ENCODE results near the gene ENO2.

Gene ENO2

DNA sequence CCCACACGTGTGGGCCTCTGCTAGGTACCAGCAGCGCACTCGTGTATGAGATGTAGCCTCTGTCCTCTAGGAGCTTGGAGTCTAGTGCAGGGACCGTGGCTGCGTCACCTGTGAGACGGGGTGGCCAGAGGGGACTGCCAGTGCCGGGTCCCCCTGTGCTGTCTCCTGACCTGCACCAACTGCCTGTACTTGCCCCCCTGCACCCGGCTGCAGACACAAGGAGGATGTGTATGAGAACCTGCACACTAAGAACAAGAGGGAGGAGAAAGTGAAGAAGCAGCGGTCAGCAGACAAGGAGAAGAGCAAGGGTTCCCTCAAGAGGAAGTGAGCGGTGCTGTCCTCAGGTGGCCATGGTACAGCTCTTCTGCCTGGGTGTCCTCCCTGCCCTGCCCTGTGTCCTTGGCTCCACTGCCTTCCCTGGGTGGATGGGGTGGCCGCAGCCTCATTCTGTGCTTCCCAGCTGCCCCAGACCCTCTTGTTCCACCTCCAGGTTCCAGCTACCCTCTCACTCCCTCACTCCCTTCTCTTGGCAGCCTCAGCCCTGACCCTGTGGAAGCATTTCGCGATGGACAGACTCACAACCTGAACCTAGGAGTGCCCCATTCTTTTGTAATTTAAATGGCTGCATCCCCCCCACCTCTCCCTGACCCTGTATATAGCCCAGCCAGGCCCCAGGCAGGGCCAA, 46.4 kb downstream of the ENO2 start:
- no peak for DNase-seq (ENCODE audit: low spot score)

GRCh38 chr12:6961278-6961694, 46.9 kb downstream of the ENO2 start:
- no peak for DNase-seq (ENCODE audit: low spot score)

DNA sequence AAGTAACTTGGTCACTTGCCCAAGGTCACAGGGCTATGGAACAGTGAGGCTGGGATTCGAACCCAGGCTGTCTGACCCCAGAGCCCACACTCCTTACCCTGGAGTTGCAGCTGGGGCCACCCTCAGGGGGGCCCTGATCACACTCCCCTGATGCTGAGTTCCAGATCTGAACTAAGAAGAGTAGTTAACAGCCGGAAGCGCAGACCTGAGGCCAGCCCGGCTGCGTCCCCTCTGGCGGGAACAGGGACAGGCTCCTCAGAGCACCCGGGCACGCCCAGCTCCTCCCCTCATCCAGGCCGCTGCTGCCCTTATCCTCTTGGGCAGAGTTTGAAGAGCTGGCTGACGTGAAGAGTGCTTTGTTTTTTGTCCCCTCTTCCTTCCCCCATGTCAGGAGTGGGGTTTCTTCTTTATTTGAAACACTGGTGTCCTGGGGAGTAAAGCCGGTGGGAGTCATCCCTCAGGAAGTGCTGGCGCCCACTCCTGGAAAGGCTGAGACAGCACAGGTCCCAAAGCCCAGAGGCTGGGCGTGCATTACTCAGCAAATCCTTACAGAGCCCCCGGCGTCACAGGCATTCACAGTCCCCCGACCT, 47.4 kb downstream of the ENO2 start:
- DNase-seq (ENCODE audit: low spot score): peak; percentile 76

DNA sequence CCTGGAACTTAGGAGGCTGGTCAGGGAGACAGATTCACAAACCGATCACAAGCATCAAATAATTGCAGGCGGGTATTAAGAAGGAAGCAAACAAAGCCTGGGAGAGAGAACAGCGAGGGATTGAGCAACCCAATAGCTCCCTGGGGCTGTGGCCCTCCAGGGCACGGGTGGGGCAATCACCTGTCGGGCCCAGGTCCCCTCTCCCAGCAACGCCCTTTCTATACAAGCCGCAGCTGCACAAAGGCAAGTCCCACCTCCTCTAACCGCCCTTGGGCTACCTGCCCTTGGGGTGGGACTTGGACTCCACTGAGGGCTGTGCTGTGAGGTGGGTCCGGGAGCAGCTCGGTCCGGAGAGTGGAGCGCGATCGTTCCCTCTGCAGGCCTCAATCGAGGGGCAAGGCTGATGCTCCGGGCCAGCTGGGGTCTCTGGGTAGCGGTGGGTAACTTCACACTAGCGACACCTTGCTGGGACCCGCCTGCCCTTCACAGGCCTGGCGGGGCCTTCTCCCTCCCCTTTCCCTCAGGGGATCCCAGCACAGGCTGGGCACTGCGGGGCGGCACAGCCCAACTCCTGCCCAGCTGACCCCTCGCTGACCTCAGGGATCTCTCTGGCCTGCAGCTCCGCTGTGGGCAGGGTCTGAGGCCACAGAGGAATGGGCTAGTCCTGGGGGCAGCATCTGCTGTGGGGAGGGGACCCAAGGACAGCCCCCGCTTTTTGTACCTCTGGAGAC, 48.1 kb downstream of the ENO2 start:
- no peak for DNase-seq (ENCODE audit: low spot score)

- DNase-seq (ENCODE audit: low spot score): no peak
Measured at GRCh38 chr12:6963016-6963731, 48.8 kb downstream of the ENO2 start.

- DNase-seq (ENCODE audit: low spot score): no peak
Measured at GRCh38 chr12:6963791-6964413, 49.5 kb downstream of the ENO2 start.

DNA sequence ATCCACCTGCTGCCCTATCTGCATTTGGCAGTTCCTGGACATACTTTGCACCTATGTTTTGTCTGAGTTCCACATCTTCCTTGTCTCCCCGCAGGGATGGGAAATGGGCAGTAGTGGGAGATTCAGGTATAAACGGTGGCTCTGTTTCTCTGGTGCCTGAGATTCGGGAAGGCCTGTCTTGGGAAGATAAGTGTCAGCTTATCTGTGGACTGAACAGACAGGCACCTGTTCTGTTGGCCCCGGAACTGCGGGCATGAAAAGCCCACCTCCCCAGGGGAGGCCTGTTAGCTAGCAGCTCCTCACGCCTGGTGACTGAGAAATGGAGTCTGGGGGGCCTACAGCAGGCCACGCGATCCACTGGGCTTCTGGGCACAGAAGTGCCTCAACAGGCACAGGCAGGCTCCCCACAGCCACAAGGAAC, 50.2 kb downstream of the ENO2 start:
- DNase-seq (ENCODE audit: low spot score): no peak

DNA sequence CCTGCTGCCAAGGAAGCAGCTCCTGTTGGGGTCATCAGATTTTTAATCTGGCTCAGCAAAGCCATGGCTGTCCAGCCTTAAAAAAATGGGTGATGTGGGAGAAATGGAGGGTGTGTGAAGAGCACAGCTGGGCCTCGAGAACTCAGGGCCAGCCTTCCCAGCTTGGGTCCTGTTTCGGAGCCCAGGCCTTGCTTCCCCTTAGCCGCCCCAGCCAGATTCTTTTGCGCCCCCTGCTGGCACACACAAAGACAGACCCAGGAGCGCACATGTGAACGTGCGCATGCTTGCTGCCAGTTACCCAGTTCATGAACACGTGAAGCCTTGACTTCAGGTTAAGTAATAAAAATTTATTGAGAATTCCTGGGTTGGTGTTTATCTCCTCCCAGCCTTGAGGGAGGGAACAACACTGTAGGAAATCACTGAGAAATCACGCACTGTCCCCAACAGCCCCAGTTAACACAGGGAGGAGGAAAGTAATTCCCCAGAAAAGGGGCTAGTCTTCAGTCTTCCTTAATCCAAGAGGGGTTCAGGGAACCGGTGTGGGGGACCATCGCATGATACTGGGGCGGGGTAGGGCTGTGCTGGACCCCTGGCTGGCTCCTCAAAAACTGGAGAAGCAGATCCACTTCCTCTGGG, 50.8 kb downstream of the ENO2 start:
- DNase-seq (ENCODE audit: low spot score): peak; percentile 91

DNA sequence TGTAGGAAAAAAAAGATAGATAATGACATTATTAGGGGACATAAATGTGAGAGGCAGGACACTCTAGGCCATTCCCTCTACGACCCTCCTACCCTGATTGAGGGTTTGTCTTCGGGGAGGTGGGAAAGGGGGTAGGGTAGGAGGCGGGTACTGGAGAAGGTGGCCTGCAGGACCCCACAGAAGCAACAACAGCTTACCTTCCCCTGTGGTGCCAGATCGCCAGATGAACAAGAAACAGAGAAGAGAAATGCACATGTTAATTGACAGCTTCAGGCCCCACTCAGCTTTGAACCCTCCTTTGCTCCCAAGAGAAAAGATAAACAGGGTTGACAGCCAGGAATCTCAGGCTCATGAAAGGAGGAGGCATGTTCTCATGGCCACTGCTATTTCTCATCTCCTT, 51.3 kb downstream of the ENO2 start:
- DNase-seq (ENCODE audit: low spot score): no peak

DNA sequence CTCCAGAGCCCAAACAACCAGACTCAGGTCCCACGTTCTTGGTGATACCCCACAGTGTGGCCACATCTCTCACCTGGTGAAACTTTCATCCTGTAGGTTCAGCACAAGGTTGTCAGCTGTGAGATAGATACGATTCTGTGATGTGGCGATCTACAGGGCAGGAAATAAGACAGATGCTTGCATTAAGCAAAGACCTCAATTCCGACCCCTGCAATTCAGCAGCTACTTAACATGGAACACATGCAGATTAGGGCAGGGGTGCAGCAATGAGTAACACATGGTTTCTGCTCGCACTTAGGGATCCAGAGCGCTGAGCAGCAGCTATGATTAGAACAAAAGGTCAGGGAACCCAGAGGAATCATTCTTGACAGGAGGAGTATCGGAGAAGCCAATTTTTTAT, 52.0 kb downstream of the ENO2 start:
- DNase-seq (ENCODE audit: low spot score): no peak

- DNase-seq (ENCODE audit: low spot score): no peak
Measured at GRCh38 chr12:6967651-6968100, 53.3 kb downstream of the ENO2 start.

GRCh38 chr12:6968426-6968825, 54.0 kb downstream of the ENO2 start:
- DNase-seq (ENCODE audit: low spot score): no peak

- no peak for DNase-seq (ENCODE audit: low spot score)
Measured at GRCh38 chr12:6970096-6970527, 55.7 kb downstream of the ENO2 start.

Data from AG08396 (cell line).